Liver (tissue), 3 donors: ENCODE results near the gene RHBDF2.

Experiments used
- SP1 ChIP-seq: IDR thresholded peaks from 2 replicates; pipeline ENCODE4 v1.6.1; 2018; ENCODE audit warnings: antibody characterized with exemption, mild to moderate bottlenecking
- TF ChIP-seq, protein P1 (sequence below): fragments of 150-350 bp; IDR thresholded peaks from 2 replicates; pipeline ENCODE4 v1.5.1; 2017; ENCODE audit warnings: improper control_type of control experiment, low read depth, low read length; ENCODE audit not compliant: missing input control
- TF ChIP-seq, protein P2 (sequence below): IDR thresholded peaks from 2 replicates; pipeline ENCODE4 v1.6.1; 2016; ENCODE audit warnings: antibody characterized with exemption
- donor health status: healthy.
- donor health status: healthy.

DNA sequence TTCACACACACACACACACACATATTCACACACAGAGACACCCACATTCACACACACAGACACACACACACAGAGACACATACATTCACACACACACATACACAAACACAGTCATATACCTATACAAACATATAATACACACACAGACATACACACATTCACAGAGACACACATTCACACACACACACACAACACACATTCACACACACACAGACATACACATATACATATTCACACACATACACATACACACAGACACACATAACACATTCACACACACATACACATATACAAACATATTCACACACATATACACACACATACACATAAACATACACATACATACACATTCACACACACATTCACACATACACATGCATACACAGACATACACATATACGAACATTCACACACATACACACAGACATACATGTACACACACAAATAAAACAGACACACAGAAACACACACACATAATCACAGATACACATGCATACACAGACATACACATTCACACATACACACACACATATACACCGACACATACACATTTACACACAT is 46.5 kb upstream of the RHBDF2 start:
- TF ChIP-seq, protein P1, sequence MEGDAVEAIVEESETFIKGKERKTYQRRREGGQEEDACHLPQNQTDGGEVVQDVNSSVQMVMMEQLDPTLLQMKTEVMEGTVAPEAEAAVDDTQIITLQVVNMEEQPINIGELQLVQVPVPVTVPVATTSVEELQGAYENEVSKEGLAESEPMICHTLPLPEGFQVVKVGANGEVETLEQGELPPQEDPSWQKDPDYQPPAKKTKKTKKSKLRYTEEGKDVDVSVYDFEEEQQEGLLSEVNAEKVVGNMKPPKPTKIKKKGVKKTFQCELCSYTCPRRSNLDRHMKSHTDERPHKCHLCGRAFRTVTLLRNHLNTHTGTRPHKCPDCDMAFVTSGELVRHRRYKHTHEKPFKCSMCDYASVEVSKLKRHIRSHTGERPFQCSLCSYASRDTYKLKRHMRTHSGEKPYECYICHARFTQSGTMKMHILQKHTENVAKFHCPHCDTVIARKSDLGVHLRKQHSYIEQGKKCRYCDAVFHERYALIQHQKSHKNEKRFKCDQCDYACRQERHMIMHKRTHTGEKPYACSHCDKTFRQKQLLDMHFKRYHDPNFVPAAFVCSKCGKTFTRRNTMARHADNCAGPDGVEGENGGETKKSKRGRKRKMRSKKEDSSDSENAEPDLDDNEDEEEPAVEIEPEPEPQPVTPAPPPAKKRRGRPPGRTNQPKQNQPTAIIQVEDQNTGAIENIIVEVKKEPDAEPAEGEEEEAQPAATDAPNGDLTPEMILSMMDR: no peak
- TF ChIP-seq, protein P2, sequence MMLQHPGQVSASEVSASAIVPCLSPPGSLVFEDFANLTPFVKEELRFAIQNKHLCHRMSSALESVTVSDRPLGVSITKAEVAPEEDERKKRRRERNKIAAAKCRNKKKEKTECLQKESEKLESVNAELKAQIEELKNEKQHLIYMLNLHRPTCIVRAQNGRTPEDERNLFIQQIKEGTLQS: no peak
- TF ChIP-seq SP1: no peak
